BLaER1 treated with 17β-estradiol and CSF1 and Interleukin-3, amounts not matched to agents 10 nM and 100 nM (cell line): ENCODE results near the gene AHI1.

Experiments
- H3K27ac ChIP-seq, 11 experiments: shearing (Covaris generic); formaldehyde crosslinking; 2 replicates each; pipeline ENCODE4 v1.8.1; 2022
- H3K27me3 ChIP-seq, 11 experiments: shearing (Covaris generic); formaldehyde crosslinking; 2 replicates each; pipeline ENCODE4 v1.8.1; 2022
- H3K36me3 ChIP-seq, 11 experiments: shearing (Covaris generic); formaldehyde crosslinking; 2 replicates each; pipeline ENCODE4 v1.8.1; 2022
- H3K4me1 ChIP-seq, 10 experiments: shearing (Covaris generic); formaldehyde crosslinking; 2 replicates each; pipeline ENCODE4 v1.8.1; 2022
- H3K4me2 ChIP-seq, 11 experiments: shearing (Covaris generic); formaldehyde crosslinking; 2 replicates each; pipeline ENCODE4 v1.8.1; 2022
- H3K4me3 ChIP-seq, 10 experiments: shearing (Covaris generic); formaldehyde crosslinking; 2 replicates each; pipeline ENCODE4 v1.8.1; 2022
- H3K9ac ChIP-seq, 11 experiments: shearing (Covaris generic); formaldehyde crosslinking; 2 replicates each; pipeline ENCODE4 v1.8.1; 2022
- H3K9me3 ChIP-seq, 11 experiments: shearing (Covaris generic); formaldehyde crosslinking; replicated peaks in 1 of 11; 2 replicates each; pipeline ENCODE4 v1.8.1; 2022
- H4K20me1 ChIP-seq, 11 experiments: shearing (Covaris generic); formaldehyde crosslinking; 2 replicates each; pipeline ENCODE4 v1.8.1; 2022
- Cebpa-rat ChIP-seq, 11 experiments: shearing (Covaris generic); IDR thresholded peaks; 2 replicates each; pipeline ENCODE4 v1.8.1; 2022

The AHI1 gene

GRCh38 chr6:135235716-135236115 lies 261.8 kb downstream of the AHI1 start:
- peak overlapping the region in 1 of 11 experiments; percentile 58; a peak in 2 of 22 replicates for H3K4me2 ChIP-seq

DNA sequence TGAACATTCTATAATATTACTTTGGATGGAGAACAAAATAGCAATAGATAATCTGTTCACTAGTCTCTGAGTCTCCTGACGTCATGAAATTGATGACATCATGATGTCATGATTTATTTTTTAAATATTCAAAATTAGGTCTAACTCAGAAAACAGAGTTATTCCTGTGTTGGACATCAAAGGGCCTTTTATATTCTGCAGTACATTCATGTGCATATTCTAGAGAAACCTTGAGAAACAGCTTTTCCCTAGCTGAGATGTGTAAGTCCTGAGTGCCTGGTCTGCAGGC lies 263.1 kb downstream of the AHI1 start:
- H3K4me3 ChIP-seq, result no peak overlapping the region
- TF ChIP-seq Cebpa-rat (IDR thresholded peaks at IDR 0.05), result no peak
- no peak overlapping the region for H3K9ac ChIP-seq
- no peaks in the 10 kb centered on the region for H4K20me1 ChIP-seq
- H3K36me3 ChIP-seq, result no peaks in the 10 kb centered on the region
- peaks cover 11 to 46% (median 22%) of the 10 kb centered on the region in 10 experiments; a peak in 18 of 20 replicates for H3K4me1 ChIP-seq
- H3K27me3 ChIP-seq, result no peaks in the 10 kb centered on the region
- peak overlapping the region in 4 of 11 experiments; percentile 3 to 64 (median 38); a peak in 5 of 22 replicates for H3K4me2 ChIP-seq
- no peak overlapping the region for H3K27ac ChIP-seq
- no peaks in the 10 kb centered on the region for H3K9me3 ChIP-seq

More at GRCh38 chr6:135235716-135236115, 261.8 kb downstream of the AHI1 start:
- Histone ChIP-seq H3K9ac (no peak overlapping the region), H3K27ac (no peak overlapping the region), H3K4me1 (peaks cover 11 to 44% (median 22%) of the 10 kb centered on the region in 10 experiments; a peak in 18 of 20 replicates), H4K20me1 (no peaks in the 10 kb centered on the region), H3K9me3 (no peaks in the 10 kb centered on the region), H3K27me3 (no peaks in the 10 kb centered on the region), H3K4me3 (no peak overlapping the region), H3K36me3 (no peaks in the 10 kb centered on the region)
- no peak for TF ChIP-seq Cebpa-rat (IDR thresholded peaks at IDR 0.05)

DNA sequence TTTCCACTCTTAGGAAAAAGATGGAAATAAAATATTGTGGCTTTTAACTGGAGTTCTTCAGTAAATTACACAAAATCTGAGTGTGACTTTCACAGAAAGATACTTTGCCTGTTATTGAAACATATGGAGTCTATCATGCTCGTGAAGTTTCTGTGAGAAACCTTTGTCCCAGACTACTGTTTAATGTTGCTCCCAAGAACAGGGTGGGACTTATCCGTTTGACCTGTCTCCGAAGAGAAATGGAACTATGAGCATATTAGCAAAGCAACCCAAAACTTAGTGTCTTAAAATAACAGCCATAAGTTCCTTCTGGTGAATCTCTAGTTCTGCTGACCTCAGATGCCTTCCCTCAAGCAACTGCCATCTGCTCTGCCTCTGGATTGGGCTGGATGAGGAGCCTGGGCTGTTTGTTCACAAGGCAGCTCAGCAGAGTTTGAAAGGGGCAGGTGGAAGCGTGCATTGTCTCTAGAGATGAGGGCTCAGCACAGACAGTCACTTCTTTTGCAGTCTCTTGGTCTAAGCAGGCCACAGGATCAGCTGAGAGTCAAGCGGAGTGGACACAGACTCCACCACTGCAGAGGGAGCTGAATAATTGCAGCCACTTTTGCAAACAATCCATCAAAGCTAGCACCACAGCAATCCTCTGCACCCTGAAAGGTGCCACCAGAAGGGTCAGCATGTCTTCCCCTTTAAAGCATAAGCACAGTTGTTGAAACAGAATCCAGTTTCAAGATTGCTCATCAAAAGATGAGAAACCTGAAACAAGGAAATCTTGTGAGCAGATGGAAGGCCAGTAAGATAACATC lies 263.7 kb downstream of the AHI1 start:
- Histone ChIP-seq H3K4me3 (no peak overlapping the region), H3K4me2 (peak overlapping the region in 10 of 11 experiments; percentile 3 to 64 (median 14); a peak in 14 of 22 replicates)

More for the DNA sequence above, 263.7 kb downstream of the AHI1 start:
- TF ChIP-seq Cebpa-rat (IDR thresholded peaks at IDR 0.05), result no peak
- Histone ChIP-seq H3K9me3 (no peaks in the 10 kb centered on the region), H3K27ac (peak overlapping the region in 1 of 11 experiments; percentile 24; a peak in 1 of 22 replicates), H4K20me1 (no peaks in the 10 kb centered on the region), H3K4me1 (peaks cover 11 to 46% (median 22%) of the 10 kb centered on the region in 10 experiments; a peak in 18 of 20 replicates), H3K27me3 (no peaks in the 10 kb centered on the region), H3K36me3 (no peaks in the 10 kb centered on the region), H3K9ac (no peak overlapping the region)
